KG1 (cell line): ENCODE measurements around the gene HAND1.

Experiments
- DNase-seq: peaks from one replicate; lab custom pipeline; 2025; lab: John Stamatoyannopoulos, UW

HAND1 gene

DNA sequence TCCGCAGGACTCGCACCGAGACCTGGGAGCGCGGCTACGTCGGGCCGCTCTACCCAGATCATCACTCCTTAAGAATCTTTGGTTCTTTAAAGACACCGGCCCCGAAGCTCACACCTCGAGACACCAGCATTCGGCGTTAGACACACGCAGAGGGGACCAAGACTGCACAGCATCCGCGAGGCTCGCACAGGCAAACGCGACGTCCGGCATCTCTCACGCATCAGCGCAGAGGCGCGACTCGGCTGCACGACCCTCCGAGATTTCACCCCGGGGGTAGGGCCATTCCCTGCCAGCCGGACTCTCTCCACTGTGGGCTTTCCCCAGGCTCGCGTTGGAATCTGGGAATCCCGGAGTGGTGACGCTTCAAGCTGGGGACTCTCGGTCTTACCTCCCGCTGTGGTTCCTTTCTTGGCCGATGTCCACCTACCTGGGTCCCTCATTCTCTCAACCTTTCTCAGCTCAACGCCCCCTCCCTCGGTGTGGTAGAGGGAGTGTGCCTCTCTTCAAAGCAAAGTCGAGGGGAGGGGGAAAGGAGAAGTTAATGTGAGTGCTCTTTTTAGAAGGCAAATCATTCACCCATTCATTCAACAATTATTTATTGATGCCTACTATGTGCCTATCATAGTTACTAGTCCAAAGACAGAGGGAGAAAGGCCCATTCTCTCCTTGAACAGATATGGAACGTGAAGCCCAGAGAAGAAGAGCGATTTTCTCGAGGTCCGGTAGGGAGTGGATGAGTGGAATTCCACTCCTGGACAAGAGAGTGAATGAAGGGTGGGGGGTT lies 1.3 kb upstream of the HAND1 start:
- no peak for DNase-seq

DNA sequence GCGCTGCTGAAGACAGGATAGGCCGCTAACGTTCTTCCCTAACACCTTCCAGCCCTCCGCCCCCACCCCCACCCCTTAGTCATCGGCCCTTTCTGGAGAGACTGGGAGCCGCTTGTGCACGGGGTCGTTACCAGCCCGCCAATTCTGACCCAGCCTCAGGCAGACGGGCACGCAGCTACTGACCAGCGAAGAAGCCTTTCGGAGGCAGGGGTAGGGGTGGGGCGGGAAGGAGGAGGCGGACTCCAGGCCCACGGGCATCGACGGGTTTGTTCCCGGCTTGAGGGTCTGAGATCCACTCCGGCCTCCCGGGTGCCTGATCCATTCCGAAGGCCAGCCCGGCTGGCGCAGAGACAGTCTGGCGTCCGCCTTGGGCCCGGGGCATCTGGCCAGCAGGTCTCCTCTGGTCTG lies 729 bp upstream of the HAND1 start:
- DNase-seq = no peak

DNA sequence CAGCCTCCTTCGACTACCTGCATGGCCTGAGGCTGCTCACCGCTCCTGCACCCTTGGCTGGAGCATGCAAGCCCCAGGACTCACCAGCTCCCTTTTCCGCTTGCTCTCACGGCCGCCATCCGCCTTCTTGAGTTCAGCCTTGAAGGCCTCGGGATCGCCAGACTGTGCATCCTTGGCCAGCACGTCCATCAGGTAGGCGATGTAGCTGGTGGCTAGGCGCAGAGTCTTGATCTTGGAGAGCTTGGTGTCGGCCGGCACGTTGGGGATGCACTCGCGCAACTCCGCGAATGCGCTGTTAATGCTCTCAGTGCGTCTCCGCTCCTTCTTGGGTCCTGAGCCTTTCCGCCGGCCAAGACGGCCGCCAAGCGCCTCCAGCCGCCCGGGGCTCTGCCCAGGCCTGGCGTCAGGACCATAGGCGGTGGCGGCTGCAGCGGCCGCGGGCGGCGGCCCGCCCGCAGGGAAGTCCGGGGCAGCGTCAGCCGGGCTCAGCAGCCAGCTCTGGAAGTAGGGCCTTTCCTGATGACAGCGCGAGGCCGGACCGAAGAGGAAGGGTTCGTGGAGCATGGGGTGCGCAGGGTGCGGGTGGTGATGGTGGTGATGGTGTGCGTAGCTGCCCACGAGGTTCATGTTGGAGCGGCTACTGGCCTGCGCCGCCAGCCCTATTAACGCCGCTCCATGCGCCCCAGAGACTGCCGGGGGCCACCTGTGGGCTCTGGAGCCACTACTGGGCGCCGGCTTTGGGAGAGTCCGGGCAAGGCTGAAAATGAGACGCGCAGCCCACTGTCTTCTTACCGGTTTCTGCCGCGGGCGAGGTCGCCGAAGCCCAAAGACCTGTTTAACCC lies 424 bp downstream of the HAND1 start:
- no peak for DNase-seq

DNA sequence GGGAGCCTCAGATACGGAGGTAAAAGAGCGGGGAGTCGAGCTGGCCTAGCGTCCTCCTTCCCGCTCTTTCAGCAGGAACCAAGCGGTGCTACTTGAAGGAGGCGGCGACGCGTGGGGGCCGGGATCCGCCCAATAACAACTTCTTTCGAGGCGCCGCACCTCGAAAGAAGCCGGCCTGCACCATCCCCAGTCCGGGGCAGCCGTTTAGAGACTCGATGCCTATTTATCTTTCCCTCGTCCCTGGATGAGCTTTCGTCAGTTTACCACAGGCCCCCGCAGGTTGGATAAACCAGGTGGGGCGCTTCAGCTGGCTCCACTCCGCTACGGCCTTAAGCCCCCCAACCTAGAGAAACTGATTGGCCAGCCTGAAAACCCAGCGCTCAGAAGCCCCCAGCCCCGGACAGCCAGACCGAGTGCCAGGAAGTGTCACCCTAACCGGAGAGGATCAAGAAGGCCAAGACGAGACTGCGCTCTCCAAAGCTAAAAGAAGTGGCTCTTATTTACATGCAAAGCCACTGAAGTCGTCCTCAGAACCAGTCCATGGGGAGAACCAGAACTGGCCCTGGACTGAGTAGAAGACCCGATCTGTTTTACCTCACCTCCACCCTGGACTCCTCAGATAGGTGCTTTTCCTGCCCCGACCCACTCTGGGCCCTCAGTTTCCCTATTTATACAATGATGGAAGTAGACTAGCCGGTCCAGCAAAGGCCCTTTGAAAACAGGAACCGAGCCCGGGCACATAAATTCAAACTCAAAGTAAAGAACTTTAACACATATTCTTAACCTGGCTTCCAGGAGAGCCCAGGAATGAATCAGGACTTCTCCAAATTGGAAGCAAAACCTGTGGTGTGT lies 1.4 kb downstream of the HAND1 start:
- no peak for DNase-seq

DNA sequence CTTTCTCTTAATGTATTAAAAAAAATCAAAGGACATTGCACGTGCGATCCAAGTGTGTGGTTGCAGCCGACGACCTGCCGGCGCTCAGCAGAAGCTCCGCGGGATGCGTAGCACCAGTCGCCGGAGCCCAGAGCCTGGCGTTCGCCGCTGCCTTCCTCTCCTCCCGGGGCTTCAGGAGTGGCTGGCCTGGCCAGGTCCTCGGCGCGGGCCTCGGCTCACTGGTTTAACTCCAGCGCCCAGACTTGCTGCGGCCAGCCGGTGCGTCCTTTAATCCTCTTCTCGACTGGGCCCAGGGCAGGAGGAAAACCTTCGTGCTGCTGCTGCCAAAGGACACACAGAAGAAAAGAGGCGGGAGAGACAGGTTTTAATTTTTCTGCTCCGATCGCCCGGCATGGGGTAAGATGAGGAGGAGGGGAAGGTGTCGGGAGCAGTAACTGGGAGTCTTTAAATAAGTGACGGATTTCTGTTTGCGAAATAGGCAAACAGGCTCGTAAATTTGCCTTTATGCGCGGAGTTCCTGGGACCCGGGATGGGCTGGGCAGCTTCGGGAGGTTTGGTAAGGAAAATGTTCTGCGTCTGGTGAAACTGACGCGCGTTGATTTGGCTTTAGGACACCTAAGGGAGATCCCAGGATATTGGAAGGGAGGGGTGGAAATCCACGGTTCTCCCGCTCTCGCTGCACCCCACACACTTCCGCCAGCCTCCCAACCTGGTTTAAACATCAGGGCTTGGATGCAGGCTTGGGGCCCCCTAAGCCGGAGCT lies 2.3 kb downstream of the HAND1 start:
- no peak for DNase-seq

DNA sequence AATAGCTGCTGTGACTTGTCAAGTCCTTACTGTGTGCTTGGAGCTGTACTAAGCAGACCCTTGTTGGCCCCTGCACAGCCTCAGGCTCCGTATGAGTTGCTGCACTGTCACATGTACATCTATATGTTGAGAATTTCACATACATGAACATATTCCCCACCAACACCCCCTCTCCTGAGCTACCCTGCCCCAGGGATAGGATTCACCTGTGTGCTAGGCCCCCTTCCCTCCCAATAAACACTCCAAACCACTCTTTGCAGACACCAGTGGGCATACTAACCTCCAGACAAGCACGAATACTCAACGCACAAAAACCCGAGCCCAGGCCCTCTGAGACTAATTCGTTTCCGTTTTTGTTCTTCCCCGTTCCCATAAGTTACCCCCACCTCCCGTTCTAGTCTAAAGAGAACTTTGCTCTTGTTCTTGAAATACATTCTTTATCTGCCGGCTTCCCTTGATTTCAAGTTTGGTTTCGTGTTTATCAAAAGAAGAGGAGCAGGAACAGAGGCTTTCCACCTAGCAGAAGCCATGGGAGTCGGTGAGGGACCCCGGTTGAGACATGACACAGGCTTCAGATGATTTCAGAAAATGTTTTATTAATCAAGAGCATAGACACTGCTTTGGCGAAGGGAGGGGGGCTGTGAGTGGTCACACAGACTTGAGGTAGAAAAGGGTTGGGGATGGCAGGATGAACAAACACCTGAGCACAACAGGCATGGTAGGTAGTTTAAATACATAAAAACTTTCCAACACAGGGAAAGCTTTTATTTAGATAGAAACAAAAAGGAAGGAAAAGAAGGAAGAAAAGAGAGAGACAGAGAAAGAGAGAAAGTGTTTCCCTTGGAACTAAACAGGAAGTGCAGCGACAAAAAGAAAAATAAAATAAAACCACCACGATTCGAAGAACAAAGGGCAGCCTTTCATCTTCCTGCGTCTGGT lies 3.4 kb downstream of the HAND1 start:
- DNase-seq = no peak

DNA sequence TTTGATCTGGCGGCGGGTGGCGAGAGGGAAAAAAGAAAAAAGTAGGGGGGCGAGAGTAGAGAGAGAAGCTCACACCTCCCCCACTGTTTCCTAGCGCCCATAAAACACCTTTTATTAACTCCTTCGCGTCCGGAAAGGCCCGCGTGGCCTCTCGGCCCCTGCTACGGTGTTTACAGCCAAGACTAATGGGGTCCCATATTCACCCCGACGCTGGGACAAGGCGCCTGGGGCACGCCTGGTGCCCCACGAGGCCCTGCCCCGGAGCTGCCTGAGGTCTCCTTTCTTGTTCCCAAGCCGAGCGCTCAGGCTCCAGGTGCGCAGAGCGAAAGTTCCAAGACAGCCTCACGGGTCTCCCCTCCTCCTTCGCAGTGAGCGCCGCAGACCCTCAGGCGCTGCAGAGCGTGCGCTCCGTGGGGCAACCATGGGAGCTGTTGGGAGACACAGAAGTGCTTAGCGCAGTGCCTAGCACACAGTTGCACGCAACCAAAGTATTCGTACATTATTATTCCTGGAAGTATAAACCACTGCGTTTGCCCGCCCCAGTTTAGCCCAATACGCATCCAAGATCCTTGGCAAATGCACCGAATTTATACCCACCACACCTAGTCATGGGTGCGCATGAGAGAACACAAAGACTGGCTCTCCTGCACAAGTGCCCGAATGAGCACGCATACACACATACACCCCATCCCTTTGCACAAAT lies 4.3 kb downstream of the HAND1 start:
- DNase-seq = no peak

DNA sequence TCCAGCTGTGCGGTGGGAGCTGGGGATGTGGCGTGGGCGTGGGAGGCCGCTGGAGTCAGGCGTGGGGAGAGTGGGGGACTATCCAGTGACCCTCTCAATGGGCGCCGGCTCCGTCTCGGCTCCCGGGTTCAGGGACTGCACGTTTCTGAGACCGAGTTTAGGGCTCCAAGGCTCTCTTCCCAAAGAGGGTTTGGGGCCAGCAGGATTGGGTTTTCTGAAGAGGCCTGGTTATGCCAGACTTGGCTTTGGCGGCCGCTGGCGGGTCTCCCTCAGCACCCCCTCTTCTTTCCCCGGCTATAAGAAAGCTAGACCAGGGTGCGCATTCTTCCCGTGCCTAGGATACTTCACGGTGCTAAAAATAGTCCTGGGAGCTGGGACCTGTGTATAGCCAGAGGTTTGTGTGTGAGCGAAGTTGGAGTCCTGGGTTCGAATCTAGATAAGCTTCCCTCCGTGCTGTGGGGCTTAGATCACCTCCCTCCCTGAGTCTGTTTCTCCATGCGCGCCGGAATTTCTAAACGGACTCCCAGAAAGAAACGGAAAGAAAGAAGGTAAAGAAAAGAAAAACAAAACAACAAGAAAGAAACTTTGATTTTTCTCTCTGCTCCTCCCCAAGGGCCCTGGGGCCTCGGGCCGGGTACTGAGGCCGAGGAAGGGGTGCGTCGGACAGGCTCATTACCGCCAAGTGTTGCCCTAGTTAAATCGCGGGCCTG lies 5.0 kb downstream of the HAND1 start:
- no peak for DNase-seq

DNA sequence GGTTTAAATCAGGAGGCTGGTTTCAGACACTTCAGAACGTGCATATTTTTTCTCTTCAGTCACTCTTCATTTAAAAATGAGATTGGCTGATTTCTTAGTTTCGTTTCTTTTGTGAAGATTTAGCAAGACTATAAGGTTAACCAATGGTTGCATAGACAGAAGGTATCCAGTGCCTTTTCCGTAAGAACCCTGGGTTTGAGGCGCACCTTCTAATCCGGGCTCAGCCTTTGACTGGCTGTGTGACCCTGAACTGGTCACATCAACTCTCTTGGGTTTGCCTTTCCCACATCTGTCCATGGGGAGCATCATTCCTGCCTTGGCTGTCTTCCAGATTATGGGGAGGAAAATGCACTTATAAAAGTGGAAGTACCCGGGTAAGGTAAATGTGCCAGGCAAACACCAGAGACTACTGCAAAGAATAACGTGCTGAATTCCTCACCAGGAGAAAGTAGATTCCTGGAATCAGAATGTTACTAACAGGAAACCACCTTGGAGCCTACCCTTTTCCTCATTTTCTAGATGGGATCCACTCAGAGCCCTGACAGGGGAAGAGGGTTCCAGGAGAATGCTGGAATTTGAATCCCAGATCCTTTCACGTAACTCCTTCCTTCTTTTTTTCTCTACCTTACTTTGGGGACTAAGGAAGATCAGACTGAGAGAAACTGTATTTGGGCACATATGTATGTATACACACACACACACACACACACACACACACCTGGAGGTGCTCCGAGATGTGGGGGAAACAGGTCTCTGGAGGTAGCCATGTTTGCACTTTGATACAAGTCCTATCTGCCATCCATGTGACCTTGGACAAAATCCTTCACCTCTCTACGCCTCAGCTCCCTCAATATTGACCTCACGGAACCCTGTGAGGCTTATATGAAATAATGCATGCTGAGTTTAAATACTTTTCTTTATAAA lies 6.8 kb downstream of the HAND1 start:
- DNase-seq = no peak

DNA sequence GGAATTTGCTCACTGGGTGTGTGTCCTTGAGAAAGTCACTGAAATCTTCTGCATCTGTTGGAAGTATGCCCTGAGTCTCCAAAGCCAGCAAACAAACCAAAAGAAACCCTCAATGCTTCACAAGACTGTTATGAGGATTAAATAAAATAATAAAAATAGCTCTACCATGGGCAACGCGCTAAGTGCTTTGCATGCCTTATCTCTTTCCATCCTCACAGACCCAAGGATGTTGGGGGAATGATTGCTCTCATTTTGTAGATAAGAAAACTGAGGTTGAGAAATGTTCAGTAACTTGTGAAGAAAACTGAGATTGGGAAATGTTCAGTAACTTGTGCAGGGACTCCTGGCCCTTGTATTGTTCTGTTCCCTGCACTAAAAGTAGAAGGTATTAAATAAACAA lies 7.9 kb downstream of the HAND1 start:
- DNase-seq = no peak

DNA sequence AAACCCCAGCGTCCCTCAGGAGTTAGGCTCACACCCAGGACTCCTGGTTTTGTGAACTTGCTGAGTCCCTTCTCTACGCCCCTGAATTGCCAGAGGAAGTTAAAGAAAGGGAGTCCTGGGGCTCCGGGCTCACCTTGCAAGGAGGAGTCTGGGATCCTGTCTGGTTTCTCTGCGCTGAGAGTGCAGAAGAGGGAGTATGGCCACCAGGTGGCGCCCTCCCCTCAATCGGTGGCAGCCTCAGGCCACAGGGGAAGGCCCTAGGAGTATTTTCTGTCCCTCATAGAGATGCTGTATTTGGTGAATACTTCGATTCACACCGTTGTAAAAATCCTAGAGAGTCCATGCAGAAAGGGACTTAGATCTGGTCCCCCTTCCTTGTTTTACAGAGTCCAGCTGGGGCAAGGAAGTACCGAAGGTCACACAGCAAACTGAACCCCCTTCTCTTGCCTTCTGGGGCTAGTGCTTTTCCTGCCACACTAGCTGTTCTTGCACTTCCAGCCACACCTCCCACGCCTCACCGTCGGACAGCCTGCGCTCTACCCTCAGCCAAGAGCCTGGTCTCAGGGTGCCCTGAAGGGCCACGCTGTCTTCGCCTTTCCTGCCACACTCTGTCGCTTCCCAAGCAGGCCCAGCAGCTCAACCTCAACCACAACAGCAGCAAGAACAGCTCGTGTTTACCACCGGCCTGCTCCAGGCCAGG lies 10.2 kb downstream of the HAND1 start:
- no peak for DNase-seq

DNA sequence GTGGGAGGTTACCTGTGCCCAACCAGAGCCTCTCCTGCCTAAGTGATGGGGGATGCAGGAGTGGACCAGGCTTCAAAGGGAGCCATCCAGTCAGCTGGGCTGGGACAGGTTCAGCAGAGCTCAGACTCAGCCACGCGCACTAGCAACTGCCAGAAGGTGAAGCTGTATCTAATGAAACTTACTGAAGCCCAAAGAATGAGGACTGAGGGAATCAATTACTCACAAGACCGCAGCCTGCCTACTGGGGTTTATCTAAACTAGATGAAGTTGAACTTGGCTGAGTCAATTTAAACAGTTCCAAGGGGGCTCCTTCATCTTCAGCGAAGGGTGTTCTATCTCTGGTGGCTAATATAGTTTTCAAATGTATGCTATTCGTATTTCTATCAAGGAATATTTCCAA lies 11.4 kb downstream of the HAND1 start:
- no peak for DNase-seq

DNA sequence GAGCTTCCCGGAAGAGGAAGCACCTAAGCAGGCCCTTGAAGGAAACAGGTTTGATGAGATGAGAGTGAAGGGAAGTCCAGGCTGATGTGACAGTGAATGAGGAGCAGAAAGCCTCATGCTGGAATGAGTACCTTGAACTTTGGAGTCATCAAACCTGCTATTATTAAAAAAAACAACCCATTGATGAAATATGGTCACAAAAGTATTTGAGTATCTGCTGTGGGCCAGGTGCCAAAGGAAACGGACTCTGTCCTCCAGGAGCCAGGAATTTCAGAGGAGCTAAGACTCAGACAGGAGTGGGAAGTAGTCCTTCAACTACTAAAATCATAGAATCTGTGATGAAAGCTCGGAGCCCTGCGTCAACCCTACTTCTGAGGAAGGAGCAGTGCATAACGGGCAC lies 11.9 kb downstream of the HAND1 start:
- no peak for DNase-seq

DNA sequence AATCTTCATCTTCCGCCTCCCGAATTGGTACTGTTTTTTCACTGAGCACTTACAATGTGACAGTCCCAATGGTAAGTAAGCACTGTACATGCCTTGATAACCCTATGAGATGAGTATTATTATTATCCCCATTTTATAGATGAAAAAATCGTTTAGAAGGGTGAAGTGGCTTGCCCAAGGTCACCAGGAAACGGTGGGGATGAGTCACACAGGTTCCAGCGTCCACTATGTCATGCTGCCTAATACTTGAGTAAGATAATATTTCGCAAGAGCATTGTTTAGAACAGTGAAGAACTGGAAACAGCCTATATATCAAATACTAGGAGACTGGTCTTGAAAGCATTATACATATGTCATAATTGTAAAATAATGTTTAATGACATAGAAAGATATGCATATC lies 12.9 kb downstream of the HAND1 start:
- DNase-seq = no peak

DNA sequence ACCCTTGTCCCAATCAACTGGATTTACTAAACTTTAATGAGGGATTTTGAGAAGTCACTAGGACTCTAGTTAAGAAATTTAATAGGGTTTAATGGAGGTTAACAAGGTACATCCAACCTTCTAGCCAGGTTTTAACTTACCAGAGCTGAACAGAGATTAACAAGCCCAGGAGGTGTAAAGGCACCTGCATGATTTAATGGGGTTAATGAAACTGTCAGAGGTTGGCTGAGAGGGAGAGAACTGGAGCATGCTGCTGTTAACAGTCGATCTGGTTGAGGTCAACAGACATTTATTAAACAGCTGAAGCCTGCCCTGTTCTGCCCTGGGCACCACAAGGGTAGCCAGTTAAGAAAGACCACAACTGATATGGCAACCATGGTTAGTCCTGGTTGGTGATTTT lies 13.6 kb downstream of the HAND1 start:
- DNase-seq = no peak

DNA sequence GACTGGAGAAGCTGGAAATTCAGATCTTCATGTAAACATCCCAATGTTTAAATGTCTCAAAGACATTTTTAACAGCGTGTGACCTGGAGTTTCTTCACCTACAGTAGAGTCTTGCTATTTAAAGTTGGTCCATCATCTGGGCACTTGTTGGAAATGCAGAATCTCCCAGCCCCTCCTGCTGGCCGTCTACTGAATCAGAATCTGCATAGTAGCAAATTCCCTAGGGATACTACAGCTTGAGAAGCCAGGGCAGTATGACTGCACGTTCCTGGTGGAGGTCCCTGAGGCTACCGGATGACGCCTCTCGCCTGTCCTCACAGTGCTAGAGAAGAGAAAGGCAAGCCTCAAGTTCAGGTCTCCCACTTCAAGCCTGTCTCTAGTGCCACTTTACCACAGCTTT lies 16.5 kb downstream of the HAND1 start:
- DNase-seq = no peak

DNA sequence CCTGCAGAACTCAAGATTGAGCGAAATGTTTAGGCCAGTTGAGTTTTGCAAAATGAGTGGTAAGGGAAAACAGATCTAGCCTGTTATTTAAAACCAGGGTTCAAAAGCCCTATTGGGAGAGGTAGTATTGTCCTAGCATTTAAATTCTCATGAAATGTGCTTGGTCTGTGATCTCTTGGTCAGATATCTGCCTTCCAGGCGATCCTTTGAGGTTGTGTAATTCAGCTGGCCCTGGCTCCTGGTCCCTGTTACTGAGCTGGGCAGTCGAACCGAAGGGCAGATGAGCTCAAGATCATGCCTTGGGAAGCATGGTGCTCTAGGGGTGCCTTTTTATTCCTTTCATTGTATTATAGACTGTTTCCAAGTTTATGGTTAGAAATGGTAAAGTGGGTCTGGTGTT lies 17.9 kb downstream of the HAND1 start:
- DNase-seq = no peak

DNA sequence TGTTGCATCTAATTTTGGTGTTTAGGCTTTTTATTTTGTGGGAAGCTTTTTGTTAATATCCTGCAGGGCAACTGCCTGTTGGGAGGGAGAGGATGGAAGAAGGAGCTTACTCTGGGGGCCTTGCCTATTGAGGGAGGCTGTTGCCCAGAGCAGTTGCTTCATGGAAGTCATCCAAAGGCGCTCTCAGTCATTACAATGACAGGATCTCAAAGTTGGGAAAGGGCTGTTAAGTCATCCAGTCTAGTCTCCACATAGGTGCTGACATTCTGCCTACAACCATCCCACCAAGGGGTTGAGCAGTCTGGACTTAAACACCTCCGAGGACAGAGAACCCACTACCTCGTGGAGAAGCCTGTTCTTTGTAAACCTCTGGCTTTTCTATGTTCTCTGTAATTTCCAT lies 19.0 kb downstream of the HAND1 start:
- no peak for DNase-seq
